NCI-H524 (cell line): ENCODE measurements around the gene NAGK.

Source experiments
- DNase-seq, 2 experiments: peaks; one replicate each; lab custom pipeline; 2025; lab: John Stamatoyannopoulos, UW

Gene NAGK

DNA sequence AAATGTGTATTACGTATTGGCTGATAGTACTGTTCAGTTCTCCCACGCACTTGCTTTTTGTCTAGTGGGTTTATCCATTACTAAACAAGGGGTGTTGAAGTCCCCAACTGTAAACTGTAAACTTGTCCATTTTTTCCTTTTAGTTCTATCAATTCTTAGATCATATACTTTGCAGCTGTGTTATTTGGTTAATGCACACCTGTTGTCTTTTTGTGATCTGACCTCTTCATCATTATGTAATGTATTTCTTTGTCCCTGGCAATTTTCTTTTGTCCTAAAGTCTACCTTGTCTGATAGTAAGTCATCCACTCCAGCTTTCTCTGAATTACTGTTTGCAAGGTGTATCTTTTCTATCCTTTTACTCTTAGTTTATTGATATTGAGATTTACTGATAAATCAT, 39.6 kb downstream of the NAGK start:
- DNase-seq = no peak

DNA sequence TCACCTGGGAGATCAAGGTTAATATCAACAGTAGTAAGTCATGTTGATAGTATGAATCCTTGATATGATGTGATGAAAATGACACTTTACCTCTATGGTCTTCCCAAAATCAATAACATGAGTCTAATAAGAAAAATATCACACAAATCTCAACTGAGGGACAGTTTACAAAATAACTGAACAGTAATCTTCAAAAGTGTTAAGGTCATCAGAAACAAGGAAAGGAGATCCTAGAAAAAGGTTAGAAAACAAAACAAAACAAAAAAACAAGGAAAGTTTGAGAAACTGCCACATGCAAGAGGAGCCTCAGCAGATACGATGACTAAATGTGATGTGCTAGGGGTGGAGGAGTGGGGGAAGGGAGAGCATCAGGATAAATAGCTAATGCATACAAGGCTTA, 45.4 kb downstream of the NAGK start:
- DNase-seq = no peak

DNA sequence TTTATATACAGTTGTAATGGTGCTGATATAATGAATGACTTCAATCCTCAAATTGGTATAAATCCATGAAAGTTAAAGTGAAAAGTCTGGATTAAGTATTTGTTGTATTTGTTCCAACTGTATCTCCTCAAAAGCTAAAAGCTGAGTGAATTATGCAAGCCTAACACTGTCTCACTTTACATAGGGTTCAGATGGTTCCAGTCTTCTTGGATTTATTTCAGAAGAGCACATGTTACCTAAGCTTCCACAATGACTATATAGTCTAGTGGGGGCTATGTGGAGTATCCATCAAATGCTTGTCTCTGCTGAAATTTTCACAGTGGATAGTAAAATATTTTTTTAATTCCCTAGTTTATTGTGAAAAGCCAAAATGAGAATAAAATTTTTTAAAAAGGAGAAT, 48.6 kb downstream of the NAGK start:
- DNase-seq = no peak

DNA sequence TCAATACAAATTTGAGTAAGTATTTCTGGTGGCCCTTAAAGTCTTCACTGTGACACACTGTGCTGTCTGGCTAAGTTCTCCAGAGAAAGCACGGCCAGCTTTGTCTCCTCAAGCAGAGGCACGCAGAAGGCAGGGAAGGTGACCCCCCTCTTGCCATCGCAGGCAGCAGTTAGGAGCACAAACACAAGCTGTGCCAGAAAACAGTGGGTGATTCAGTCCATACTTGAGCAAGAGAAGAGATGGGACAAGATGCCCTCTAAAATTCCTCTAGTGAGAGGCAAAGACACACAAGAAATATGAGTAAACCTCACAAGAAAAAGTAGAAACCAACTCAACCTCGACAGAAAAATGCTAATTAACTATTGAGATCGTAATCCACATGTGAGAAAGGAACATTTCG, 51.7 kb downstream of the NAGK start:
- no peak for DNase-seq

DNA sequence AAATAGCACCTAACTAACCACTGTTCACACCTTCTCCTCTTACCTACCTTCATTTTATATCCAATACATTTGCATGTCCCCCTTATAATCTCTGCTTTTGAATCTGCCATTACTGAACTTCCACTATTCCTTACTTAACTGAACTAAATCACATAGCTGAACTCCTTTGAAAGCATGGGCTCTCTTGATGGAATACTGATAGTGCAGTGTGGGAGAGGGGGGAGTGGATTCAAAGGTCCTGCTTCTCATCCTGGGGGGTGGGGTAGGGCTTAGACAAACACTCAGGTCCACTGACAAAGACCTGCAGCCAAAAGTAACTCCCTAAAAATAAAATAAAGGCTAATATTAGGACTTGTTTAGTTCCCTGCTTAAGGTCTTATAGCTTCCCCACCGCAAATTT, 53.0 kb downstream of the NAGK start:
- no peak for DNase-seq

DNA sequence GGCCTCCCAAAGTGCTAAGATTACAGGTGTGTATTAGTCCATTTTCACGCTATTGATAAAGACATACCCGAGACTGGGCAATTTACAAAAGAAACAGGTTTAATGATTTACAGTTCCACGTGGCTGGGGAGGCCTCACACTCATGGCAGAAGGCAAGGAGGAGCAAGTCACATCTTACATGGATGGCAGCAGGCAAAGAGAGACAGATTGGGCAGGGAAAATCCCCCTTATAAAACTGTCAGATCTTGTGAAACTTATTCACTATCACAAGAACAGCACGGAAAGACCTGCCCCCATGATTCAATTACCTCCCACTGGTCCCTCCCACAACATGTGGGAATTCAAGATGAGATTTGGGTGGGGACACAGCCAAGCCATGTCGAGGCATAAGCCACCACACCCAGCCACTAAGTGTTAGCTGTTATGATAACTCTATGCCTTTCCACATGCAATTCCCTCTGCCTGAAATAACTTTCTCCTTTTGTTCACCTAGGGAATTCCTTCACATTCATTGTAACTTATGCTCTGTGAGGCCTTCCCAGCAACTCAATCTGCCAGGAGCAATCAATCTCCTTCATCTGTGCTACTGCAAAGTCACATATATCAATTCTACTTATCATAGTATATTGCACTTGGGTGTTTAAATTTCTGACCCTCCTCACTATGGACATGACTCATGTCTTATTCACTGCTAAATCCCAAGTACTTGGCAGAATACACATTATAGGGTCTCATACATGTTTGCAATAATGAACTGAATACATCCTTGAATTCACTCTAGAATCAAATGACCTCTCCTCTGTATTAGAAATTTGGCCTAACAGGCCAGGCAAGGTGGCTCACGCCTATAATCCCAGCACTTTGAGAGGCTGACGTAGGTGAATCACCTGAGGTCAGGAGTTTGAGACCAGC, 54.2 kb downstream of the NAGK start:
- no peak for DNase-seq

DNA sequence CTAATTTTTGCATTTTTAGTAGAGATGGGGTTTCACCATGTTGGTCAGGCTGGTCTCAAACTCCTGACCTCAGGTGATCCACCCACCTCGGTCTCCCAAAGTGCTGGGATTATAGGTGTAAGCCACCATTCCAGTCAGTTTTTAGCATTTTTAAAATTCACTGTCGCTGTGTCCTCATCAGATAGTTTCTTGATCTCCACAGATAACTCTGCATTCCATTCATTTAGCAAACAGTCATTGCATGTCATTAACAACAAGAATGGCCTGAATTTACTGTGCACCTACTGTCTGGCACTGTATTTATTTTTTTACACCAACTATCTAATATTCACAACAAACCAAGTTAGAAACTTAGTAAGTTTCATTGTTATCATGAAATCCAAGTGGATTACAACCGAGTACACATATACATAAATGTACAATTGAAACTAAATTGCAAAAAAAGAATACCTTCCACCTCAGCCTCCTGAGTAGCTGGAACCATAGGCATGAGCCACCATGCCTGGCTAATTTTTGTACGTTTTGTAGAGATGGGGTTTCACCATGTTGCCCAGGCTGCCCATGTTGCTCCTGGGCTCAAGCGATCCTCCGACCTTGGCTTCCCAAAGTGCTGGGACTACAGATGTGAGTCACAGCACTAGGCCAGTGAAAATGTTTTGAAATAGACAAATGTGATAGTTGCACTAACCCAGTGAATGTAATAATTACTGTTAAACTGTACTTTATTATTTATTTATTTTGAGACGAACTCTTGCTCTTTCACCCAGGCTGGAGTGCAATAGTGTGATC, 57.3 kb downstream of the NAGK start:
- no peak for DNase-seq

DNA sequence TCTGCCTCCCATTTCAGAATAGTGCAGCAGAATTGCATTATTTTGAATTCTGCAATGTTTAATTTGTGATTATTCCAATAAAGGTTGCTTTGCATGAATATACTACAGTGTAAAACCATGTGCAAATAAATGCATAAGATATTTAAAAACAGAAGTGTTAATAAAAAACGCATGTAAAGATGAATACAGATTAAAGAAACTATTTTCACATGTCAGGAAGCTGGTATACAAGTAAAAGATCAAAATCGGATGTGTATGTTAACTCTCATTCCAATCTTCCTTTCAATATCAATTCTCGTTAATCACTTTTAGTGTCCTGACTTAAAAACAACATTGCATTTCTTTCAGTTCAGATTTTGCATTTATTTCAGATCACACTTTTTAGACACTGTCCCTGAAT, 58.5 kb downstream of the NAGK start:
- no peak for DNase-seq
